Stomach smooth muscle (tissue), 2 donors: ENCODE measurements around the gene MAFG.
"Not testable (repeated sequence)": the region's sequence is repeated elsewhere in the genome, so short reads cannot be mapped to it uniquely, and the experiment has no call there.

Source experiments
- H3K27ac ChIP-seq: one replicate; pipeline ENCODE4 v1.7.0; 2013; ENCODE audit warnings: mild to moderate bottlenecking, low read length, inconsistent platforms
- H3K27me3 ChIP-seq, 2 donors: one replicate each; pipeline ENCODE4 v1.7.0; 2013; ENCODE audit warnings: low read length in 2 of 2; ENCODE audit not compliant: insufficient read depth in 2 of 2, control insufficient read depth in 1 of 2
- H3K36me3 ChIP-seq, 2 donors: one replicate each; pipeline ENCODE4 v1.7.0; 2013; ENCODE audit warnings: low read length in 2 of 2; ENCODE audit not compliant: control insufficient read depth in 2 of 2, insufficient read depth in 2 of 2
- H3K4me1 ChIP-seq: one replicate; pipeline ENCODE4 v1.7.0; 2013; ENCODE audit warnings: low read length; ENCODE audit not compliant: control insufficient read depth, insufficient read depth
- H3K4me3 ChIP-seq, 2 donors: one replicate each; pipeline ENCODE4 v1.7.0; 2013; ENCODE audit warnings: low read length in 2 of 2
- H3K9ac ChIP-seq, 2 donors: one replicate each; pipeline ENCODE4 v1.7.0; 2013; ENCODE audit warnings: low read length in 2 of 2, mild to moderate bottlenecking in 1 of 2
- H3K9me3 ChIP-seq, 2 donors: one replicate each; pipeline ENCODE4 v1.7.0; 2013; ENCODE audit warnings: low read length in 2 of 2; ENCODE audit not compliant: control insufficient read depth in 2 of 2
- donor health status: healthy.
- donor health status: Pancreatic carcinoma.

Gene MAFG

GRCh38 chr17:81918832-81919545, 8.5 kb downstream of the MAFG start:
- no peaks in the 10 kb centered on the region for H3K9me3 ChIP-seq
- H3K9ac ChIP-seq = no peak overlapping the region
- peaks cover 22 to 35% of the 10 kb centered on the region in 2 donors for H3K36me3 ChIP-seq
- H3K4me1 ChIP-seq = peaks cover 48% of the 10 kb centered on the region
- H3K27me3 ChIP-seq = no peaks in the 10 kb centered on the region
- no peak overlapping the region for H3K27ac ChIP-seq
- no peak overlapping the region for H3K4me3 ChIP-seq

DNA sequence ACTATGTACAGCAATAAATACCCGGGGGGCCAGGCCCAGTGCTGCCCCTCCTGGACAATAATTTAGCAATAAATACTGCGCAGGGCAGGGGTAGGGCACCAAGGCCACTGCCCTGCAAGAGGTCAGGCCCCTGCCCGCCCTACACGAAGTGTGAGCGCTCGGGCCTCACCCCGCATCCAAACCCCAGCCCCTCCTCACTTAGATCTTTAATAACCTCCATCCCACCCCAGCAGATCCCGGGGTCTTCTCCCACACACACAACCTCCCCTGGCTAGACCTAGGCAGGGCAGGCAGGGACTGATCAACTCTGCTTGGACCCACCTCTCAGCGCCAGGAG, 9.2 kb downstream of the MAFG start:
- not testable (repeated sequence) for H3K9ac ChIP-seq, H3K27ac ChIP-seq, H3K27me3 ChIP-seq, H3K9me3 ChIP-seq
- H3K4me1 ChIP-seq = peaks cover 41% of the 10 kb centered on the region
- H3K36me3 ChIP-seq = peaks cover 26 to 41% of the 10 kb centered on the region in 2 donors
- peak overlapping the region; percentile 46 to 83 for H3K4me3 ChIP-seq

- H3K9ac ChIP-seq = peak within 1 kb of the TSS; percentile 52 to 60
- H3K4me1 ChIP-seq = peaks cover 36% of the 10 kb centered on the region
- H3K27ac ChIP-seq = no peak within 1 kb of the TSS
- peak within 1 kb of the TSS; percentile 76 to 83 for H3K4me3 ChIP-seq
- H3K9me3 ChIP-seq = no peaks in the 10 kb centered on the region
- H3K36me3 ChIP-seq = peaks cover 26 to 43% of the 10 kb centered on the region in 2 donors
- H3K27me3 ChIP-seq = no peaks in the 10 kb centered on the region
Observed at GRCh38 chr17:81917565-81918332, 9.8 kb downstream of the MAFG start, which contains the start of gene SIRT7. Gene SIRT7, minus strand, starts transcription at chr17:81918176. Its CDS starts 45 bp downstream, at chr17:81918131.

DNA sequence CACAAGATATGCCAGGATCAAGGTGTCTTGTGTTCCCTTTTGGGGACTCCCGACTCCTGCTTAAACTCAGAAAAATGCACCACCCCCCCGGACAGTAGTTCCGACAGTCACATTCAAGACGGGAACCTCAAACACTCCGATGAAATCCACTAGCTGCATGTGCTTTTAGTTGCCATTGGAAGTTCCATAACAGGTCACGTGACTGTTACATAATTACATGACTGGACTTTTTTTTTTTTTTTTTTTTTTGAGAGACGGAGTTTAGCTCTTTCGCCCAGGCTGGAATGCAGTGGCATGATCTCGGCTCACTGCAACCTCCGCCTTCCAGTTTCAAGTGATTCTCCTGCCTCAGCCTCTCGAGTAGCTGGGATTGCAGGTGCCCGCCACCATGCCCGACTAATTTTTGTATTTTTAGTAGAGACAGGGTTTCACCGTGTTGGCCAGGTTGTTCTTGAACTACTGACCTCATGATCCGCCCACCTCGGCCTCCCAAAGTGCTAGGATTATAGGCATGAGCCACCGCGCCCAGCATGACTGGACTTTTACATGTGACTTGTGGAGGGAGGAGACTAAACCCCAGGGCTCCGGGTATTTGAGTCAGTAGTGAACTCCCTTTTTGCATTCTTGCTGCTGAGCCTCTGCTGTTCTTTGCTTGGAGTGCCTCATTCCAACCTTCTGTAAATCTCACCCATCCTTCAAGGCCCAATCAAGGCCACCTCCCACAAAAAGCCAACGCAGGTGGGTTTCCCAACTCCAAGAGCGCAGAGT, 11.1 kb downstream of the MAFG start:
- no peaks in the 10 kb centered on the region for H3K9me3 ChIP-seq
- peaks cover 29% of the 10 kb centered on the region for H3K4me1 ChIP-seq
- H3K27me3 ChIP-seq = no peaks in the 10 kb centered on the region
- no peak overlapping the region for H3K9ac ChIP-seq
- H3K36me3 ChIP-seq = peaks cover 22 to 36% of the 10 kb centered on the region in 2 donors
- no peak overlapping the region for H3K27ac ChIP-seq
- peak overlapping the region in 1 of 2 donors; percentile 83 for H3K4me3 ChIP-seq

- H3K4me3 ChIP-seq = no peak overlapping the region
- peaks cover 31% of the 10 kb centered on the region for H3K4me1 ChIP-seq
- peaks cover 22 to 28% of the 10 kb centered on the region in 2 donors for H3K36me3 ChIP-seq
- H3K9ac ChIP-seq = no peak overlapping the region
- H3K9me3 ChIP-seq = no peaks in the 10 kb centered on the region
- H3K27me3 ChIP-seq = no peaks in the 10 kb centered on the region
- no peak overlapping the region for H3K27ac ChIP-seq
Observed at GRCh38 chr17:81915331-81915730, 12.2 kb downstream of the MAFG start.

GRCh38 chr17:81914103-81914850, 13.3 kb downstream of the MAFG start:
- no peak overlapping the region for H3K9ac ChIP-seq
- H3K27me3 ChIP-seq = no peaks in the 10 kb centered on the region
- no peak overlapping the region for H3K4me3 ChIP-seq
- H3K27ac ChIP-seq = no peak overlapping the region
- H3K9me3 ChIP-seq = no peaks in the 10 kb centered on the region
- peaks cover 16 to 25% of the 10 kb centered on the region in 2 donors for H3K36me3 ChIP-seq
- peaks cover 36% of the 10 kb centered on the region for H3K4me1 ChIP-seq

- peaks cover 36% of the 10 kb centered on the region for H3K4me1 ChIP-seq
- no peaks in the 10 kb centered on the region for H3K27me3 ChIP-seq
- peaks cover 15 to 25% of the 10 kb centered on the region in 2 donors for H3K36me3 ChIP-seq
- no peak overlapping the region for H3K9ac ChIP-seq
- no peak overlapping the region for H3K4me3 ChIP-seq
- no peaks in the 10 kb centered on the region for H3K9me3 ChIP-seq
- no peak overlapping the region for H3K27ac ChIP-seq
Observed at GRCh38 chr17:81913394-81914102, 14.0 kb downstream of the MAFG start.

GRCh38 chr17:81912441-81913309, 14.9 kb downstream of the MAFG start:
- Histone ChIP-seq H3K4me3 (no peak overlapping the region), H3K27me3 (no peaks in the 10 kb centered on the region), H3K4me1 (peaks cover 32% of the 10 kb centered on the region), H3K27ac (no peak overlapping the region), H3K9me3 (no peaks in the 10 kb centered on the region), H3K9ac (no peak overlapping the region), H3K36me3 (peaks cover 15 to 25% of the 10 kb centered on the region in 2 donors)

DNA sequence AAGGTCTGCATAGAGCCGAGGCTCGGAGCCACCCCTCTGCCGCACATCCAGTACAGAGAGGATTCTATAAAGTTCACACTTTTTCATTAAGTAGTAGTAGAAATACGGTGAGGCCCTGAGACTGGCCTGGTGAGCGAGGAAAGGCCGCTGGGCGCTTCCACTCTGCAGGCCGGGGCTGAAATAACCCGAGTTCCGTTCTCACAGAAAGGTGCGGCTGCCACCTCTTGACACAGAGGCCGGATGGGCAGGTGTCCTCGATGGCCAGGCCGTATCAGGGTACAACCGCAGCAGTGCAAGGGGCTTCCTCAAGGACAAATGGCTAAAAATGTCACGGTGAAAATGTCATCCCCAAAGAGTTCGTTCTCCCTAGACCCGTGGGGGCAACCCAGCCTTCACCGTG, 15.6 kb downstream of the MAFG start:
- H3K27me3 ChIP-seq = no peaks in the 10 kb centered on the region
- peaks cover 26% of the 10 kb centered on the region for H3K4me1 ChIP-seq
- peaks cover 15 to 25% of the 10 kb centered on the region in 2 donors for H3K36me3 ChIP-seq
- H3K27ac ChIP-seq = peak overlapping the region; percentile 37
- H3K9ac ChIP-seq = no peak overlapping the region
- no peaks in the 10 kb centered on the region for H3K9me3 ChIP-seq
- no peak overlapping the region for H3K4me3 ChIP-seq
